ENCODE data around the gene EPHA2.

DNA sequence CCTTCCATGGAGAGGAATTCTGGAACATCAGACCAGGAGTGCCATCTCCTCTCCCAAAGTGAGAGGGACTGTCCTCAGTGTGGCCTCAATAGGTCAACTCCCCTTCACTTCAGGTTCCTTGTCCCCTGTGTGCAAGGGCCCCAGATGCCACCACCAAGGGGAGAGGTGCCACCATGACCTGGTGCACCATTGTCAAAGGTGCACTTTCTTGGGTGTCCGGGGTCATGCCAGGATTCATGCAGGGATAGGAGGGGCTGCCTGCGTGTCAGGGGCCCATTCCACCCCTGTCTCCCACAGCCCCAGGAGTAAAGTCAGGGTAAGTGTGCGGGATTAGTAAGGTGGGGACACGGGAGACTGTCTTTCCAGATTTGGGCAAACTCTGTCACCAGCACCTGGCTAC lies 21.4 kb upstream of the EPHA2 start:
- no peak for TF ChIP-seq POLR2AphosphoS5 (IDR thresholded peaks at IDR 0.05; ENCODE audit: low read depth, low read length)
- TF ChIP-seq, protein P1, sequence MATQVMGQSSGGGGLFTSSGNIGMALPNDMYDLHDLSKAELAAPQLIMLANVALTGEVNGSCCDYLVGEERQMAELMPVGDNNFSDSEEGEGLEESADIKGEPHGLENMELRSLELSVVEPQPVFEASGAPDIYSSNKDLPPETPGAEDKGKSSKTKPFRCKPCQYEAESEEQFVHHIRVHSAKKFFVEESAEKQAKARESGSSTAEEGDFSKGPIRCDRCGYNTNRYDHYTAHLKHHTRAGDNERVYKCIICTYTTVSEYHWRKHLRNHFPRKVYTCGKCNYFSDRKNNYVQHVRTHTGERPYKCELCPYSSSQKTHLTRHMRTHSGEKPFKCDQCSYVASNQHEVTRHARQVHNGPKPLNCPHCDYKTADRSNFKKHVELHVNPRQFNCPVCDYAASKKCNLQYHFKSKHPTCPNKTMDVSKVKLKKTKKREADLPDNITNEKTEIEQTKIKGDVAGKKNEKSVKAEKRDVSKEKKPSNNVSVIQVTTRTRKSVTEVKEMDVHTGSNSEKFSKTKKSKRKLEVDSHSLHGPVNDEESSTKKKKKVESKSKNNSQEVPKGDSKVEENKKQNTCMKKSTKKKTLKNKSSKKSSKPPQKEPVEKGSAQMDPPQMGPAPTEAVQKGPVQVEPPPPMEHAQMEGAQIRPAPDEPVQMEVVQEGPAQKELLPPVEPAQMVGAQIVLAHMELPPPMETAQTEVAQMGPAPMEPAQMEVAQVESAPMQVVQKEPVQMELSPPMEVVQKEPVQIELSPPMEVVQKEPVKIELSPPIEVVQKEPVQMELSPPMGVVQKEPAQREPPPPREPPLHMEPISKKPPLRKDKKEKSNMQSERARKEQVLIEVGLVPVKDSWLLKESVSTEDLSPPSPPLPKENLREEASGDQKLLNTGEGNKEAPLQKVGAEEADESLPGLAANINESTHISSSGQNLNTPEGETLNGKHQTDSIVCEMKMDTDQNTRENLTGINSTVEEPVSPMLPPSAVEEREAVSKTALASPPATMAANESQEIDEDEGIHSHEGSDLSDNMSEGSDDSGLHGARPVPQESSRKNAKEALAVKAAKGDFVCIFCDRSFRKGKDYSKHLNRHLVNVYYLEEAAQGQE (IDR thresholded peaks at IDR 0.05; ENCODE audit: insufficient read depth in 1 of 2, low read depth in 2 of 2, low read length in 2 of 2), result no peak

Data from PFSK-1 (cell line).